ENCODE measurements around the gene OMD.
"Not testable (repeated sequence)": the region's sequence is repeated elsewhere in the genome, so short reads cannot be mapped to it uniquely, and the experiment has no call there.

OMD gene

GRCh38 chr9:92414566-92414965 is 9.7 kb downstream of the OMD start:
- FAIRE-seq (no peak), DNase-seq (ENCODE audit: insufficient read length, low spot score) (no peak)
- no peak for TF ChIP-seq CTCF (IDR thresholded peaks at IDR 0.05; ENCODE audit: insufficient read depth, missing control alignments)

- DNase-seq (ENCODE audit: insufficient read length, low spot score); FAIRE-seq: not testable (repeated sequence)
Measured at GRCh38 chr9:92411157-92411556, 13.1 kb downstream of the OMD start.

GRCh38 chr9:92408747-92409478 is 15.4 kb downstream of the OMD start:
- TF ChIP-seq CTCF (IDR thresholded peaks at IDR 0.05; ENCODE audit: insufficient read depth, missing control alignments), result no peak
- DNase-seq (ENCODE audit: insufficient read length, low spot score), result no peak
- FAIRE-seq, result no peak

GRCh38 chr9:92407818-92408217 is 16.5 kb downstream of the OMD start:
- TF ChIP-seq CTCF (IDR thresholded peaks at IDR 0.05; ENCODE audit: insufficient read depth, missing control alignments), result no peak
- FAIRE-seq (no peak), DNase-seq (ENCODE audit: insufficient read length, low spot score) (no peak)

- no peak for DNase-seq (ENCODE audit: insufficient read length, low spot score)
- TF ChIP-seq CTCF (IDR thresholded peaks at IDR 0.05; ENCODE audit: insufficient read depth, missing control alignments), result no peak
- no peak for FAIRE-seq
Measured at GRCh38 chr9:92406477-92406876, 17.8 kb downstream of the OMD start.

- DNase-seq (ENCODE audit: insufficient read length, low spot score) (no peak), FAIRE-seq (no peak)
- TF ChIP-seq CTCF (IDR thresholded peaks at IDR 0.05; ENCODE audit: insufficient read depth, missing control alignments), result no peak
Measured at GRCh38 chr9:92405818-92406217, 18.5 kb downstream of the OMD start.

GRCh38 chr9:92404042-92404836 is 20.0 kb downstream of the OMD start, which contains the start of gene OGN:
TSS of gene OGN (minus strand) at chr9:92404578. CDS start at chr9:92403407, 1,171 bp downstream.
- DNase-seq (ENCODE audit: insufficient read length, low spot score) (no peak), FAIRE-seq (no peak)
- TF ChIP-seq CTCF (IDR thresholded peaks at IDR 0.05; ENCODE audit: insufficient read depth, missing control alignments), result no peak
